NCI-H82 treated with DMSO at 0.1 percent for 48 hours (cell line): ENCODE results near the gene PEBP1.

ENCODE experiments used
- DNase-seq: peaks from one replicate; lab custom pipeline; 2025; ENCODE audit not compliant: unreplicated experiment; lab: John Stamatoyannopoulos, UW

PEBP1 gene

GRCh38 chr12:118190266-118190665 is 54.3 kb downstream of the PEBP1 start:
- DNase-seq: no peak

- DNase-seq: no peak
Observed at GRCh38 chr12:118193477-118193876, 57.6 kb downstream of the PEBP1 start.

- DNase-seq: no peak
Observed at GRCh38 chr12:118193958-118194357, 58.0 kb downstream of the PEBP1 start.
